Astrocyte of the cerebellum (primary cell): ENCODE measurements around the gene DNAJA3.
A peak's percentile ranks its signal among the peaks of the same experiment; 100 is the strongest.

Experiments used
- DNase-seq: peaks from one replicate; pipeline ENCODE4 v3.0.0-alpha.2; 2011; ENCODE audit warnings: low read depth
- H3K4me3 ChIP-seq: 2 replicates; pipeline ENCODE4 v1.5.1; 2011; ENCODE audit warnings: mild to moderate bottlenecking, low read depth, low read length, moderate library complexity
- in situ Hi-C: cut with HindIII; loops from 2 replicates; pipeline ENCODE4 v1.10.0; 2017; ENCODE audit warnings: low sequenced_read_pairs
- TF ChIP-seq, protein P1 (sequence below): IDR thresholded peaks from 2 replicates; pipeline ENCODE4 v1.5.1; 2012; ENCODE audit warnings: low read length, low read depth, moderate library complexity, mild to moderate bottlenecking; ENCODE audit errors: missing control alignments

The DNAJA3 gene

DNA sequence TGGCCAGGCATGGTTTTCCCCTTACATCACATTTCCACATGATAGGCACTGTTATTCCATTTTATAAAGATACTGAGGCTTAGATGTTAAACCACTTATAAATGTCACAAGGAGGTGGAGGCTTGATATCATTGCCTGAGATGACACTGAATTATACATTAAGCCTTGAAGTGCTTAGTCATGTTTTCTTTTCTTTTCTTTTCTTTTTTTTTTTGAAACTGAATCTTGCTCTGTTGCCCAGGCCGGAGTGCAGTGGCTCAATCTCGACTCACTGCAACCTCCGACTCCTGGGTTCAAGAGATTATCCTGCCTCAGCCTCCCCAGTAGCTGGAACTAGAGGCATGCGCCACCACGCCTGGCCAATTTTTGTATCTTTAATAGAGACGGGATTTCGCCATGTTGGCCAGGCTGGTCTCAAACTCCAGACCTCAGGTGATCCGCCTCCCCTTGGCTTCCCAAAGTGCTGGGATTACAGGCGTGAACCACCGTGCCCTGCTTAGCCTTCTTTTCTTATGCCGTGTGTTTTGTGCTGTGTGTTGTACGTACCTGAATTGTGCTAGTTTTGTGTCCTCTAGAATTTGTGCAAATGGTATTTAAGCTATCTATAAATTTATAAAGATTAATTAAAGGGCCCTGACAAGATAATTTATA lies 1.2 kb downstream of the DNAJA3 start:
- in situ Hi-C loops = no loop called here
- no peak for DNase-seq
- H3K4me3 ChIP-seq = peak overlapping the region; percentile 97
- TF ChIP-seq, protein P1, sequence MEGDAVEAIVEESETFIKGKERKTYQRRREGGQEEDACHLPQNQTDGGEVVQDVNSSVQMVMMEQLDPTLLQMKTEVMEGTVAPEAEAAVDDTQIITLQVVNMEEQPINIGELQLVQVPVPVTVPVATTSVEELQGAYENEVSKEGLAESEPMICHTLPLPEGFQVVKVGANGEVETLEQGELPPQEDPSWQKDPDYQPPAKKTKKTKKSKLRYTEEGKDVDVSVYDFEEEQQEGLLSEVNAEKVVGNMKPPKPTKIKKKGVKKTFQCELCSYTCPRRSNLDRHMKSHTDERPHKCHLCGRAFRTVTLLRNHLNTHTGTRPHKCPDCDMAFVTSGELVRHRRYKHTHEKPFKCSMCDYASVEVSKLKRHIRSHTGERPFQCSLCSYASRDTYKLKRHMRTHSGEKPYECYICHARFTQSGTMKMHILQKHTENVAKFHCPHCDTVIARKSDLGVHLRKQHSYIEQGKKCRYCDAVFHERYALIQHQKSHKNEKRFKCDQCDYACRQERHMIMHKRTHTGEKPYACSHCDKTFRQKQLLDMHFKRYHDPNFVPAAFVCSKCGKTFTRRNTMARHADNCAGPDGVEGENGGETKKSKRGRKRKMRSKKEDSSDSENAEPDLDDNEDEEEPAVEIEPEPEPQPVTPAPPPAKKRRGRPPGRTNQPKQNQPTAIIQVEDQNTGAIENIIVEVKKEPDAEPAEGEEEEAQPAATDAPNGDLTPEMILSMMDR = no peak

DNA sequence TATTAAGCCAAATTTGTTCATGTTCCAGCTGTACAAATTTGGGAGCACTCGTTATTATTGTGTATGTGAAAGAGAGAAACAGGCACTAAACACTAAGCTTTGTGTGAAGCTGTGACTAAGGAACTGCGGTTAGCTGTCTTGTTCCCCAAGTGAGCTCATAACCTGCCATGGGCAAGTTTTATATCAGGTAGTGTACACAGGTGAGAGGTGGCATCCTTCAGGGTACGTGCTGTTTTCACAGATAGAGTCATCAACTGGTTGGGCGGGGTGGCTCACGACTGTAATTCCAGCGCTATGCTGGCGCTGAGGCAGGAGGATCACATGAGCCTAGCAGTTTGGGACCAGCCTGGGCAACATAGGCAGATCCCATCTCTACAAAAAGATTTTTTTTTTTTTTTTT lies 2.8 kb downstream of the DNAJA3 start:
- in situ Hi-C loops = no loop called here
- no peak for DNase-seq
- TF ChIP-seq, protein P1 = no peak
- no peak overlapping the region for H3K4me3 ChIP-seq

DNA sequence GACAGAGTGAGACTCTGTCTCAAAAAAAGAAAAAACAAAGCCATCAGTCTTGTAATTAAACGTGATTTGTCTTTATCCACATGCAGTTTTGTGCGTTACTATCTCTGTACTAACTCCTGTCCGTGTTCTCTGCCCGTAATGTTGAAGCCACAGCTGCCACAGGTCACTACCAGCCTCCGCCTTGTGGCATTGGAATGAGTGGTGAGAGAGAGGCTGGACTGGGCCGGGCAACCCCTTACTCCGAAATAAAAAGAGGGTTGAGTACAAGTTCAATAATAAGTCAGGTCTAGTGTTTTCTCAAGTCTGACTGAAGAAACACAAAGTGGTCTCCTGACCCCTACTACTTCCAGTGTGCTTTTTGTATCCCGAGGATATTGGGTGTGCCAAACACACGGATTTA lies 5.4 kb downstream of the DNAJA3 start:
- no peak overlapping the region for H3K4me3 ChIP-seq
- in situ Hi-C loops = no loop called here
- DNase-seq = no peak
- TF ChIP-seq, protein P1 = no peak

DNA sequence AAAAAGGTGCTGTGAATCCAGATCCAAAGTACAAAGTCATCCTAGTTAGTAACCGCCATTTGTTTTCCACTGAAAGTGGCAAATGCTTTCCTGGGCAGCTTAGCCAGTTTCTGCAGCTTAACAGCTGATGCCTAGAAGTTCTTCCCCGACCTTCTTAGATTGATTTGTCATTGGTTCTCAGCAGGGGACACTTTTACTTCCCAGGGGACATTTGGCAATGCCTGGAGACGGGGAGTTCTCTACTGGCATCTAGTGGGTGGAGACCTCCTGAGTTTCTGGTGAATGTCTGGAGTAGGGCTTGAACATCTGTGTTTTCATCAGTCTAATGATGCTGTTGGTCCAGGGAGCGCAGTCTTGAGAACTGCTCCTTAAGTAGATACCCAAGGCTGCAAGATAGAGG lies 7.6 kb downstream of the DNAJA3 start:
- in situ Hi-C loops = no loop called here
- TF ChIP-seq, protein P1 = no peak
- no peak for DNase-seq
- no peak overlapping the region for H3K4me3 ChIP-seq

DNA sequence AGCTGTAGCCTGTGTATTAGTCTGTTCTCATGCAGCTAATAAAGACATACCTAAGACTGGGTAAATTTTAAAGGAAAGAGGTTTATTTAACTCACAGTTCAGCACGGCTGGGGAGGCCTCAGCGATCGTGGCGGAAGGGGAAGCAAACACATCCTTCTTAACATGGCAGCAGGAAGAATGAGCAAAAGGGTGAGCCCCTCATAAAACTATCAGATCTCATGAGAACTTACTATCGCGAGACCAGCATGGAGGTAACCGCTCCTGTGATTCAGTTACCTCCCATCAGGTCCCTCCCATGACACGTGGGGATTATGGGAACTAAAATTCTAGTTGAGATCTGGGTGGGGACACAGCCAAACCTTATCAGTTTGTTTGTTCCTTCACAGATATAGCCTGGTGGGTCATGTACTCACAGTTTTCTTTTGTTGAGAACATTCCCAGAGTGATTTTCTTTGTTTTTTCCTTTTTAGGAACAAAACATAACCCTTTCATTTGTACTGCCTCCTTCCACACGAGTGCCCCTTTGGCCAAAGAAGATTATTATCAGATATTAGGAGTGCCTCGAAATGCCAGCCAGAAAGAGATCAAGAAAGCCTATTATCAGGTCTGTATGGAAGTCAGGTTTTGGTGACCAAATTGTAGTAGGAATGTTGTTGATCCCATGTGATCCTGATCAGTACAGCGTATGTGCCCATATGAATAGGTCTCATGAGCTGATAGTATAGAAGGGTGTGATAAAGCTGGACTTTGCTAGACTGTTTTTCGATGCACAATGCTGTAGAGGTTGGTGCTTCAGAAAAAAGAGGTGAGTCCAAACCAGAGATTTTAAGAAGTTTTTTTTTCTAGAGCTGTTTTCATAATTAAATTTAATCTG lies 8.5 kb downstream of the DNAJA3 start:
- H3K4me3 ChIP-seq = no peak overlapping the region
- DNase-seq = no peak
- TF ChIP-seq, protein P1 = no peak
- in situ Hi-C loops = no loop called here

DNA sequence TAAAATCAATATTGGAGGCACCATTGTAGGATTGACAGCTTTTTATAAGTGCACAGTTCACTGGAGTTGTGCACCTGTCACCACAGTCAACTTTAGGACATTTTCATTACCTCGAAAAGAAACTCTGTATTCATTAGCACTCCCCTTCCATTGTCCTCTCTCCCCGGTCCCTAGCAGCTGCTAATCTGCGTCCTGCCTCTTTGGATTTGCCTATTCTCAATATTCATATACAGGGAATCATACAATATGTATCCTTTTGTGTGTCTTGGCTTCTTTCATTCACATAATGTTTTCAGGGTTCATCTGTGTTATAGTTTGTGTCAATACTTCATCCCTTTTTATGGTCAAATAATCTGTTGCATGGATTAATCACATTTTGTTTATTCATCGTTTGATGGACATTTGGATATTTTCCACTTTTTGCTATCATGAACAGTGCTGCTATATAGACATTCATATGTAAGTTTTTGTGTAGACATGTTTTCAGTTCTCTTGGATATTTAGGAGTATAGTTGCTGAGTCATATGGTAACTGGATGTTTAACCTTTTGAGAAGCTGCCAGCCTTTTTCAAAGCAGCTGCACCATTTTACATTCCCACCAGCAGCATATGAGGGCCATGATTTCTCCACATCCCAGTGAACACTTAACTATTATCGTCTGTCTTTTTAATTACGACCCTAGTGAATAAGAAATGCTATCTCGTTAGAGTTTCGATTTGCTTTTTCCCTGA lies 9.8 kb downstream of the DNAJA3 start:
- no peak overlapping the region for H3K4me3 ChIP-seq
- TF ChIP-seq, protein P1 = no peak
- in situ Hi-C loops = no loop called here
- no peak for DNase-seq
